HG03575 (cell line): ENCODE results near the gene NRF1.

Source experiments
- ATAC-seq: cut with Tn5 transposase; IDR thresholded peaks from one replicate; pipeline ENCODE4 v1.9.1; 2021; ENCODE audit not compliant: unreplicated experiment, insufficient number of reproducible peaks, low FRiP score; ENCODE audit errors: extremely low read depth

NRF1 gene

GRCh38 chr7:129774871-129775694 lies 163.6 kb downstream of the NRF1 start:
- no peak for ATAC-seq

GRCh38 chr7:129775695-129776361 lies 164.3 kb downstream of the NRF1 start:
- no peak for ATAC-seq

- ATAC-seq: no peak
These were observed 164.8 kb downstream of the NRF1 start for GRCh38 chr7:129776362-129776722.

- ATAC-seq: no peak
These were observed 165.8 kb downstream of the NRF1 start for GRCh38 chr7:129777195-129777844.

GRCh38 chr7:129777993-129778769 lies 166.7 kb downstream of the NRF1 start:
- ATAC-seq: no peak

- no peak for ATAC-seq
These were observed 167.5 kb downstream of the NRF1 start for GRCh38 chr7:129778770-129779601.

GRCh38 chr7:129779602-129780256 lies 168.2 kb downstream of the NRF1 start:
- no peak for ATAC-seq

- ATAC-seq: no peak
These were observed 168.9 kb downstream of the NRF1 start for GRCh38 chr7:129780257-129780973.

GRCh38 chr7:129780974-129781927 lies 169.7 kb downstream of the NRF1 start:
- ATAC-seq: no peak

- no peak for ATAC-seq
These were observed 170.7 kb downstream of the NRF1 start for GRCh38 chr7:129781928-129782817.

- ATAC-seq: no peak
These were observed 171.5 kb downstream of the NRF1 start for GRCh38 chr7:129782818-129783583.

GRCh38 chr7:129783584-129783919 lies 172.0 kb downstream of the NRF1 start:
- no peak for ATAC-seq

- no peak for ATAC-seq
These were observed 172.9 kb downstream of the NRF1 start for GRCh38 chr7:129784437-129784782.

- ATAC-seq: no peak
These were observed 173.5 kb downstream of the NRF1 start for GRCh38 chr7:129784783-129785684.
